Cardiac fibroblast (primary cell): ENCODE data around the gene LHFPL3.
"Not testable (repeated sequence)": the region's sequence is repeated elsewhere in the genome, so short reads cannot be mapped to it uniquely, and the experiment has no call there.

Experiments
- DNase-seq, 2 donors: peaks; one replicate each; pipeline versions ENCODE4 v3.0.0 to v3.0.0-alpha.2; 2010; ENCODE audit warnings: low read depth in 2 of 2
- H3K4me3 ChIP-seq, 2 donors: replicated peaks in 1 of 2; 1 replicate in 1 of 2; 2 replicates in 1 of 2; pipeline ENCODE4 v1.5.1; 2011; ENCODE audit warnings: low read depth in 2 of 2, low read length in 2 of 2, mild to moderate bottlenecking in 2 of 2, moderate library complexity in 1 of 2
- TF ChIP-seq, protein P1 (sequence below): IDR thresholded peaks from one replicate; pipeline ENCODE4 v1.5.1; 2011; ENCODE audit warnings: low read depth, mild to moderate bottlenecking, low read length, inconsistent platforms

Gene LHFPL3

DNA sequence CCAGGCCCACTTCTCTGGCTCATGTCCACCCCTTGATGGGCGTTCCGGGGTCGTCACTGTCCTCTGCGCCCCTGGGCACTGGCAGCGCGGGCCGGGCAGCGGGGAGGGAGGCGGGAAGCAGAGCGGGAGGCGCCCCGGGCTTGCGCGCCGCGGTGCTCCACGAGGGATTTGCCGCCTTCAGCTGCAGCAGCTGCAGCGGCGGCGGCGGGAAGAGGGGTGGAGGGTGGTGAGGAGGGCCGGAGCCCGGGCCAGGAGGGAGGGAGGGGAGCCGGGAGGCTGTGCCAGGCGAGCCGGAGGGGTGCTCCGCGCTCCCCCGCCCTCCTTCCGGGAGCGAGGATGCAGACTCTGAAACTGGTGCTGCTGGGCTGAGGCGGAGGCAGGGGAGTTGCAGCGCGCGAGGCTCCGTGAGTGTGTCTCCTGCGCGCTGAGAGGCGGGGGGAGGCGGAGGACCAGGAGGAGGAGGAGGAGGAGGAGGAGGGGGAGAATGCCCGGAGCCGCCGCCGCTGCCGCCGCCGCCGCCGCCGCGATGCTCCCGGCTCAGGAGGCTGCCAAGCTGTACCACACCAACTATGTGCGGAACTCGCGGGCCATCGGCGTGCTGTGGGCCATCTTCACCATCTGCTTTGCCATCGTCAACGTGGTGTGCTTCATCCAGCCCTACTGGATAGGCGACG lies at the start of gene LHFPL3:
LHFPL3 (plus strand) TSS at position 308 of the 674 bp plus-strand sequence.
- H3K4me3 ChIP-seq = peak within 1 kb of the TSS in 1 of 2 donors; percentile 30
- TF ChIP-seq, protein P1, sequence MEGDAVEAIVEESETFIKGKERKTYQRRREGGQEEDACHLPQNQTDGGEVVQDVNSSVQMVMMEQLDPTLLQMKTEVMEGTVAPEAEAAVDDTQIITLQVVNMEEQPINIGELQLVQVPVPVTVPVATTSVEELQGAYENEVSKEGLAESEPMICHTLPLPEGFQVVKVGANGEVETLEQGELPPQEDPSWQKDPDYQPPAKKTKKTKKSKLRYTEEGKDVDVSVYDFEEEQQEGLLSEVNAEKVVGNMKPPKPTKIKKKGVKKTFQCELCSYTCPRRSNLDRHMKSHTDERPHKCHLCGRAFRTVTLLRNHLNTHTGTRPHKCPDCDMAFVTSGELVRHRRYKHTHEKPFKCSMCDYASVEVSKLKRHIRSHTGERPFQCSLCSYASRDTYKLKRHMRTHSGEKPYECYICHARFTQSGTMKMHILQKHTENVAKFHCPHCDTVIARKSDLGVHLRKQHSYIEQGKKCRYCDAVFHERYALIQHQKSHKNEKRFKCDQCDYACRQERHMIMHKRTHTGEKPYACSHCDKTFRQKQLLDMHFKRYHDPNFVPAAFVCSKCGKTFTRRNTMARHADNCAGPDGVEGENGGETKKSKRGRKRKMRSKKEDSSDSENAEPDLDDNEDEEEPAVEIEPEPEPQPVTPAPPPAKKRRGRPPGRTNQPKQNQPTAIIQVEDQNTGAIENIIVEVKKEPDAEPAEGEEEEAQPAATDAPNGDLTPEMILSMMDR = no peak
- peak in 1 of 2 donors; percentile 1 for DNase-seq

DNA sequence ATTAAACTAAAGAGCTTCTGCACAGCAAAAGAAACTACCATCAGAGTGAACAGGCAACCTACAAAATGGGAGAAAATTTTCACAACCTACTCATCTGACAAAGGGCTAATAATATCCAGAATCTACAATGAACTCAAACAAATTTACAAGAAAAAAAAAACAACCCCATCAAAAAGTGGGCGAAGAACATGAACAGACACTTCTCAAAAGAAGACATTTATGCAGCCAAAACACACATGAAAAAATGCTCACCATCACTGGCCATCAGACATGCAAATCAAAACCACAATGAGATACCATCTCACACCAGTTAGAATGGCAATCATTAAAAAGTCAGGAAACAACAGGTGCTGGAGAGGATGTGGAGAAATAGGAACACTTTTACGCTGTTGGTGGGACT lies 46.7 kb upstream of the LHFPL3 start:
- DNase-seq = not testable (repeated sequence)

DNA sequence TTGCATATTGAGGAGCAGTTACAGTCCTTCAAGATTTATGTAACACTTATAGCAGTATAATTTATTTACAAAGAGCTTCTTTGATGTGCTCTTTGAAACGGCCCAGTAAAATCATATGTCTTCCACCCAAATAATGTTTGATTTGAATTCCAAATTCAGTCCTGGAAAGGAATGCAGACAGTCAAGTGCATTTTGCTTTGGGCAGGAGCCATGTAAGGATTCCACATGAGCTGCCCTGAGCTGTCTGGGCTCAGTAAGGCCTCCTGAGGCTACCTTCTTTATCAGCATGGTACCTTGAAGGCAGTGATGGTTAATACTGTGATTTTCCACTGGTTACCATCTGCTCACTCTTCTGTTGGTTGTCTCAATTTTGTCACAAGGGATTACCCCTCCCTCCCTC lies 41.6 kb upstream of the LHFPL3 start:
- no peak overlapping the region for H3K4me3 ChIP-seq
- DNase-seq = no peak
- TF ChIP-seq, protein P1 = no peak

More for the DNA sequence above, 46.7 kb upstream of the LHFPL3 start:
- H3K4me3 ChIP-seq = not testable (repeated sequence)

GRCh38 chr7:104288137-104288536 lies 40.3 kb upstream of the LHFPL3 start:
- TF ChIP-seq, protein P1 = no peak
- no peak overlapping the region for H3K4me3 ChIP-seq
- DNase-seq = no peak

- TF ChIP-seq, protein P1 = no peak
- H3K4me3 ChIP-seq = no peak overlapping the region
- no peak for DNase-seq
These were observed 34.1 kb upstream of the LHFPL3 start for GRCh38 chr7:104294291-104294690.

DNA sequence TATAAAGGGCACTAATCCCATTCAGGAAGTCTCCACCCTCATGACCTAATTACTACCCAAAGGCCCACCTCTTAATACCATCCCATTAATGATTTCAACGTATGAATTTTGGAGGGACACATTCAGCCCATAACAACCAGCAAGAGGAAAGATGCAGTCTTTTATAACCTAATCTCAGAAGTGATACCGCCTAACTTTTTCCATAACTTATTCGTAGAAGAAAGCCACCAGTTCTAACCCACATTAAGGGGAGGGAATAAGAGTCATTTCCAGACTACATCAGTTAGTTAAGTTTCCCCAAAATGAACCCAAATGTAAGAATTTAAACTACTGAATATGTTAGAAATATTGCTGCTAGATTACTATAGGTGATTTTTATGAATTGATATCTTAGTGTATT lies 32.1 kb upstream of the LHFPL3 start:
- H3K4me3 ChIP-seq = no peak overlapping the region
- no peak for DNase-seq
- TF ChIP-seq, protein P1 = no peak

DNA sequence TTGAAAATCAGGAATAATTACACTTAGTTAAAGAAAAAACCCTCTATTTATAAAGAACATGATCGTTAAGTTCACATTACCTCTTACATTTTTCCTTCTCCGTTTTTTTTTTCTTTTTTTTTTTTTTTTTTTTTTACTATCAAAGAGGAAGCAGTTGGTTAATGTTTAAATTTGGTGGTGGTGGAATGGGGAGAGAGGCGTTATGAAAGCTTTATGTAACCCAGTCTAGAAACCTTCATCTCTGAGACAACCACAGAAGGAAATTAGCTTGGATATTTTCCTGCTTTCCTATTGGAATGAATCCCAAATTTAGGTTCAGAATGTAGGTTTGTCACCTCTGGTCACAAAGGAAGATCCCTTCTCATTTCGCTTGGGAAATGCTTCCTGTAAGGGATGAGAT lies 31.5 kb upstream of the LHFPL3 start:
- H3K4me3 ChIP-seq = no peak overlapping the region
- no peak for DNase-seq
- TF ChIP-seq, protein P1 = no peak
